Measurements from ENCODE around the gene SPATA21. TPM values are rescaled to one million over a fixed set of nuclear protein-coding genes. Genes with fewer than 3 reads are reported as not detected.
A peak's percentile ranks its signal among the peaks of the same experiment; 100 is the strongest.

SPATA21 gene
- total and polyA plus RNA-seq, 10 of the 15 experiments (the other 5 are each of a cell fraction or from before 2014, with no cell fraction given): 0.05 to 1.1 (median 0.24) TPM; not detected in 1

DNA sequence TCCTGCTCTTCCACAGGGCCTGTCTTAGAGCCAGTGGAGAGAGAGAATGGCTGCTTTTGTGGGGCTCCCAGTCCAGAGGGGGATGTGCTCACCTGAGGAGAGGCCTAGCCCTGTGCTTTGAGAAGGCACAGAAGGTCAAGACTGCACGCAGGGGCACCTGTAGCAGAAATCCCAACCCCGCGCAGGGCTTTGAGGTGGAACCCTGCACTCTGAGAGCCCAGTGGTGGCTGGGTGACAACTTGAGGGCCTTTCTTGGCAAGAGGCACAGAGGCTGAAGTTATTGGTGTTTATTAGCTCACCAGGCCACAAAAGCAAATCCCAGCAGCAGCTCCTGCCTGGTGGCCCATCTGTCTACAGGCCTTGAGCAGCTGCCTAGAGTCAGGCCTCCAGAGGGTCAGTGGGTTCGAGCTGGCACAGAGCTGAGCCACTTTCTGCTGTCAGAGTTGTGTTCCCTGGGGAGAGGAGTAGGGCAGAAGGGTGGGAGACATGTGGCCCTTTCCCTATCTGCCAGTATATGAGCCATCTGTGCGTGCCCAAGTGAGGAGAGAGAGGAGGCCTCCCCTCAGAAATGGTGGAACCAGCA is 38.8 kb downstream of the SPATA21 start:
- 0 out of 2 replicates have a peak, but pooled peaks have one; percentile 49 for TF ChIP-seq POLR2A (IDR thresholded peaks at IDR 0.05; ENCODE audit: low read depth, low read length)
- TF ChIP-seq, protein P1, sequence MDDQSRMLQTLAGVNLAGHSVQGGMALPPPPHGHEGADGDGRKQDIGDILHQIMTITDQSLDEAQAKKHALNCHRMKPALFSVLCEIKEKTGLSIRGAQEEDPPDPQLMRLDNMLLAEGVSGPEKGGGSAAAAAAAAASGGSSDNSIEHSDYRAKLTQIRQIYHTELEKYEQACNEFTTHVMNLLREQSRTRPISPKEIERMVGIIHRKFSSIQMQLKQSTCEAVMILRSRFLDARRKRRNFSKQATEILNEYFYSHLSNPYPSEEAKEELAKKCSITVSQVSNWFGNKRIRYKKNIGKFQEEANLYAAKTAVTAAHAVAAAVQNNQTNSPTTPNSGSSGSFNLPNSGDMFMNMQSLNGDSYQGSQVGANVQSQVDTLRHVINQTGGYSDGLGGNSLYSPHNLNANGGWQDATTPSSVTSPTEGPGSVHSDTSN (IDR thresholded peaks at IDR 0.05; ENCODE audit: insufficient replicate concordance, low read depth, low read length): no peak
- H3K9ac ChIP-seq (ENCODE audit: control insufficient read depth, insufficient read depth, low read length): no peak overlapping the region
- BruUV-seq (replicated peaks): no TSS peak
- FAIRE-seq (no peak), DNase-seq (ENCODE audit: low read depth, low spot score) (no peak), ATAC-seq (no peak; the same call in 2 of the 3 replicates)
- RAD21 ChIA-PET (ENCODE audit: unreplicated experiment): no interaction called here
- no peak overlapping the region for H2AFZ ChIP-seq (ENCODE audit: control insufficient read depth, low read depth, low read length)
- no peak overlapping the region for H3K4me2 ChIP-seq (ENCODE audit: control insufficient read depth, insufficient read depth)
- POLR2A ChIA-PET: no interaction called here
- H3K4me1 ChIP-seq (ENCODE audit: control insufficient read depth, insufficient read depth, low read length): no peaks in the 10 kb centered on the region
- H3K4me3 ChIP-seq: no peak overlapping the region
- no peaks in the 10 kb centered on the region for H4K20me1 ChIP-seq (ENCODE audit: control insufficient read depth, insufficient read depth)
- H3K36me3 ChIP-seq (ENCODE audit: control insufficient read depth in 2 of 2, insufficient read depth in 2 of 2, low read length in 1 of 2): peaks cover 34 to 38% of the 10 kb centered on the region in 2 experiments
- CTCF ChIA-PET: no interaction called here
- 77% methylated on average over 5 of the region's 5 CpGs for WGBS (ENCODE audit: insufficient coverage, insufficient replicate concordance, low lambda C conversion rate, missing lambda C conversion rate)
- H3K9me3 ChIP-seq (replicated peaks; ENCODE audit: control insufficient read depth, insufficient read depth, low read length): no peaks in the 10 kb centered on the region
- H3K27me3 ChIP-seq (replicated peaks in 1 of 2; ENCODE audit: control insufficient read depth in 2 of 2, insufficient read depth in 2 of 2, low read length in 1 of 2): no peaks in the 10 kb centered on the region
- SMC1A ChIA-PET (ENCODE audit: uncharacterized antibody, unreplicated experiment): interaction anchor here (1.0 kb wide), 1 partner anchor 10 kb away, joined by 3 read pairs; no protein-coding TSS in a partner anchor
- in situ Hi-C loops (cut with MboI): no loop called here
- H3K79me2 ChIP-seq (ENCODE audit: control insufficient read depth, insufficient read depth, low read length): peaks cover 3% of the 10 kb centered on the region
- H3K27ac ChIP-seq (ENCODE audit: control insufficient read depth, insufficient read depth): no peak overlapping the region
- intact Hi-C loops (cut with micrococcal nuclease; ENCODE audit: unreplicated experiment): no loop called here

DNA sequence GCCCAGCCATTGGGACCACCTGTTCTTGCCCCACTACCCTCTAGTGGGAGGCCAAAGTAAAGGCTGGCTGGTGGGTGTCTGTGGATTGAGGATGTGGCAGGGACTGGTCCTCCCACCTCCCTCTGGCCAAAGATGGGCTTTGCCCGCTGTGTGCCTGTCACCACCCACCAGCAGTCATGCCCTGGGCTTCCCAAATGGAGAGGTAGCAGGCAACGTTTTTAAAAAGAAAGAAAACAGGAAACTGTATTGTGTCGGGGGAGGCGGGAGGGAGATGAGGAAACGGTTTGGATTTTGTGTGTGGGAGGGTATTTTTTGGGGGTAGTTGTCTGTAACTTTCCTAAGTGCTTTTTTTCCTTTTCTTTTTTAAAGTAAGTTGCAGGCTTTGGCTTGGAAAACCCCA is 40.1 kb downstream of the SPATA21 start:
- H3K9ac ChIP-seq (ENCODE audit: control insufficient read depth, insufficient read depth, low read length): no peak overlapping the region
- H3K36me3 ChIP-seq (ENCODE audit: control insufficient read depth in 2 of 2, insufficient read depth in 2 of 2, low read length in 1 of 2): peaks cover 34 to 41% of the 10 kb centered on the region in 2 experiments
- no peaks in the 10 kb centered on the region for H4K20me1 ChIP-seq (ENCODE audit: control insufficient read depth, insufficient read depth)
- TF ChIP-seq, protein P2, sequence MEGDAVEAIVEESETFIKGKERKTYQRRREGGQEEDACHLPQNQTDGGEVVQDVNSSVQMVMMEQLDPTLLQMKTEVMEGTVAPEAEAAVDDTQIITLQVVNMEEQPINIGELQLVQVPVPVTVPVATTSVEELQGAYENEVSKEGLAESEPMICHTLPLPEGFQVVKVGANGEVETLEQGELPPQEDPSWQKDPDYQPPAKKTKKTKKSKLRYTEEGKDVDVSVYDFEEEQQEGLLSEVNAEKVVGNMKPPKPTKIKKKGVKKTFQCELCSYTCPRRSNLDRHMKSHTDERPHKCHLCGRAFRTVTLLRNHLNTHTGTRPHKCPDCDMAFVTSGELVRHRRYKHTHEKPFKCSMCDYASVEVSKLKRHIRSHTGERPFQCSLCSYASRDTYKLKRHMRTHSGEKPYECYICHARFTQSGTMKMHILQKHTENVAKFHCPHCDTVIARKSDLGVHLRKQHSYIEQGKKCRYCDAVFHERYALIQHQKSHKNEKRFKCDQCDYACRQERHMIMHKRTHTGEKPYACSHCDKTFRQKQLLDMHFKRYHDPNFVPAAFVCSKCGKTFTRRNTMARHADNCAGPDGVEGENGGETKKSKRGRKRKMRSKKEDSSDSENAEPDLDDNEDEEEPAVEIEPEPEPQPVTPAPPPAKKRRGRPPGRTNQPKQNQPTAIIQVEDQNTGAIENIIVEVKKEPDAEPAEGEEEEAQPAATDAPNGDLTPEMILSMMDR (IDR thresholded peaks at IDR 0.05 in 2 of 3, conservative IDR thresholded peaks at IDR 0.05 in 1 of 3; ENCODE audit: control insufficient read depth in 2 of 3, extremely low read depth in 1 of 3, insufficient read depth in 1 of 3, low read depth in 3 of 3, low read length in 3 of 3): no peak
- TF ChIP-seq POLR2AphosphoS2 (IDR thresholded peaks at IDR 0.05; ENCODE audit: low read depth, low read length) (no peak), BHLHE40 (IDR thresholded peaks at IDR 0.05; ENCODE audit: borderline replicate concordance in 1 of 2, low read depth in 2 of 2, low read length in 1 of 2) (no peak)
- H3K4me1 ChIP-seq (ENCODE audit: control insufficient read depth, insufficient read depth, low read length): no peaks in the 10 kb centered on the region
- SMC1A ChIA-PET (ENCODE audit: uncharacterized antibody, unreplicated experiment): no interaction called here
- CTCF ChIA-PET: no interaction called here
- RAD21 ChIA-PET (ENCODE audit: unreplicated experiment): no interaction called here
- H3K4me2 ChIP-seq (ENCODE audit: control insufficient read depth, insufficient read depth): no peak overlapping the region
- DNase-seq (ENCODE audit: low read depth, low spot score) (no peak), ATAC-seq (no peak), FAIRE-seq (no peak)
- H3K27me3 ChIP-seq (replicated peaks in 1 of 2; ENCODE audit: control insufficient read depth in 2 of 2, insufficient read depth in 2 of 2, low read length in 1 of 2): no peaks in the 10 kb centered on the region
- no peaks in the 10 kb centered on the region for H3K9me3 ChIP-seq (replicated peaks; ENCODE audit: control insufficient read depth, insufficient read depth, low read length)
- intact Hi-C loops (cut with micrococcal nuclease; ENCODE audit: unreplicated experiment) (no loop called here), in situ Hi-C loops (cut with MboI) (no loop called here)
- no peak overlapping the region for H2AFZ ChIP-seq (ENCODE audit: control insufficient read depth, low read depth, low read length)
- POLR2A ChIA-PET: no interaction called here
- H3K79me2 ChIP-seq (ENCODE audit: control insufficient read depth, insufficient read depth, low read length): peaks cover 12% of the 10 kb centered on the region
- no peak overlapping the region for H3K4me3 ChIP-seq
- no TSS peak for BruUV-seq (replicated peaks)
- WGBS (ENCODE audit: insufficient coverage, insufficient replicate concordance, low lambda C conversion rate, missing lambda C conversion rate): 58% methylated on average over 5 of the region's 5 CpGs
- no peak overlapping the region for H3K27ac ChIP-seq (ENCODE audit: control insufficient read depth, insufficient read depth)

All from GM12878 (cell line).